CD4-positive, alpha-beta T cell (primary cell): Measurements from ENCODE around the gene NFAM1. TPM values are rescaled to one million over a fixed set of nuclear protein-coding genes. Genes with fewer than 3 reads are reported as not detected.

Experiments
- ATAC-seq: fragments of 200-7000 bp; cut with Tn5 transposase; one replicate; pipeline ENCODE4 v1.10.0; 2022; ENCODE audit warnings: mild to moderate bottlenecking; ENCODE audit not compliant: poor library complexity
- CTCF ChIA-PET: fragments of 350-600 bp; sonication (Branson Sonifier 250); formaldehyde crosslinking; loops from one replicate; lab custom pipeline; 2021; ENCODE audit warnings: antibody characterized with exemption, inconsistent platforms; lab: Charles Lee
- POLR2A ChIA-PET: fragments of 350-600 bp; sonication (Branson Sonifier 250); formaldehyde crosslinking; loops from one replicate; lab custom pipeline; 2021; ENCODE audit warnings: antibody characterized with exemption, inconsistent platforms; lab: Charles Lee
- DNase-seq, 14 experiments: peaks; one replicate each; pipeline ENCODE4 v3.0.0-alpha.2; 2013 to 2020; ENCODE audit warnings: mixed read lengths in 2 of 14
- H3K27ac ChIP-seq, 2 donors: one replicate each; pipeline versions ENCODE4 v1.5.1 to v1.7.0; 2013; ENCODE audit warnings: low read length in 2 of 2, low read depth in 1 of 2, mild to moderate bottlenecking in 1 of 2
- H3K27me3 ChIP-seq, 2 experiments: 1 replicate in 1 of 2; 2 replicates in 1 of 2; pipeline versions ENCODE4 v1.6.1 to v1.7.0; 2013; ENCODE audit warnings: low read length in 2 of 2, control low read depth in 1 of 2, mild to moderate bottlenecking in 1 of 2, moderate library complexity in 1 of 2; ENCODE audit not compliant: insufficient read depth in 2 of 2, control insufficient read depth in 1 of 2
- H3K36me3 ChIP-seq: one replicate; pipeline ENCODE4 v1.6.1; 2013; ENCODE audit warnings: low read length, control low read depth; ENCODE audit not compliant: insufficient read depth
- H3K4me1 ChIP-seq: one replicate; pipeline ENCODE4 v1.6.1; 2013; ENCODE audit warnings: low read length, control low read depth; ENCODE audit not compliant: insufficient read depth
- H3K4me3 ChIP-seq: one replicate; pipeline ENCODE4 v1.5.1; 2013; ENCODE audit warnings: mild to moderate bottlenecking, low read length, moderate library complexity
- H3K9me3 ChIP-seq, 2 experiments: 1 replicate in 1 of 2; 2 replicates in 1 of 2; pipeline versions ENCODE4 v1.6.1 to v1.7.0; 2013; ENCODE audit warnings: low read length in 2 of 2, mild to moderate bottlenecking in 2 of 2, control low read depth in 1 of 2, moderate library complexity in 1 of 2; ENCODE audit not compliant: control insufficient read depth in 1 of 2, insufficient read depth in 1 of 2
- H3K27ac Mint-ChIP-seq: one replicate; pipeline ENCODE4 v1.8.0; 2020; ENCODE audit warnings: mixed read lengths
- H3K27me3 Mint-ChIP-seq: one replicate; pipeline ENCODE4 v1.8.0; 2021; ENCODE audit warnings: mixed read lengths
- H3K36me3 Mint-ChIP-seq: one replicate; pipeline ENCODE4 v1.8.0; 2021; ENCODE audit warnings: low read depth, mixed read lengths
- H3K4me1 Mint-ChIP-seq: one replicate; pipeline ENCODE4 v1.8.0; 2021; ENCODE audit warnings: low read depth, mixed read lengths
- H3K4me3 Mint-ChIP-seq: one replicate; pipeline ENCODE4 v1.8.0; 2020; ENCODE audit warnings: mild to moderate bottlenecking, mixed read lengths
- H3K9me3 Mint-ChIP-seq: one replicate; pipeline ENCODE4 v1.8.0; 2020; ENCODE audit warnings: mixed read lengths
- intact Hi-C, 2 experiments: fragments of 100-400 bp; cut with DNase I in 1 of 2; cut with micrococcal nuclease in 1 of 2; formaldehyde crosslinking; loops; one replicate each; pipeline versions ENCODE4 v1.15.1 to v1.9.0; 2023 to 2025; cut with DNase I, micrococcal nuclease
- total RNA-seq, 174 experiments: library from RNA in 2 of 174; stranded (reverse) in 2 of 174; gene quantifications; one replicate each; pipeline ENCODE4 v1.2.3 and lab custom pipeline; 2021 to 2026
- TF ChIP-seq, protein P1 (sequence below): fragments of 200-600 bp; IDR thresholded peaks from one replicate; pipeline ENCODE4 v1.8.0; 2022; ENCODE audit warnings: antibody characterized with exemption, mild to moderate bottlenecking

The NFAM1 gene
- total RNA-seq, 2 experiments from 2014 or later: 0.34 to 0.38 TPM

DNA sequence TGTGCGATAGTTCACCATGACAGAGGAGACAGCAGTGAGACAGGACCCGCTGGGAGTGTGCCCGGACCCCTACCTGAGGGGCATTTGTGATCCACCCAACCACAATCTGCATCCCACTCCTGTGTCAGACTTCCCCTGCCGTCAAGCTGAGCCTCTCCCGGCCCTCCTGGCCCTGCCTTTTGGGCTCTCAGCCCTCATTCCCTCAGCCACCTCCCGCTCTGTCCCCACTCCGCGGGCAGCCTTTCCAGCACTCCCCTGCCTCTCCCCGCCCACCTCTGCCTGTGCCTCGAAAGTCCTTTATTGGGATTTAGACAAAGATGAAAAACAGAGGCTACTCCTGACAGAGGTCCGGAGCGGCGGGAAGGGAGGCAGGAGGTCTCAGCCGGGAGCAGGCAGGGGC, 4.2 kb downstream of the NFAM1 start:
- Mint-ChIP-seq H3K27ac (no peak overlapping the region), H3K36me3 (no peaks in the 10 kb centered on the region), H3K9me3 (no peaks in the 10 kb centered on the region), H3K27me3 (peaks cover 20% of the 10 kb centered on the region), H3K4me3 (no peak overlapping the region), H3K4me1 (no peaks in the 10 kb centered on the region)
- Histone ChIP-seq H3K27me3 (peaks cover 4 to 8% of the 10 kb centered on the region in 2 experiments), H3K4me1 (no peaks in the 10 kb centered on the region), H3K4me3 (no peak overlapping the region), H3K27ac (no peak overlapping the region), H3K36me3 (no peaks in the 10 kb centered on the region), H3K9me3 (no peaks in the 10 kb centered on the region)
- DNase-seq: no peak
- POLR2A ChIA-PET: no interaction called here
- TF ChIP-seq, protein P1, sequence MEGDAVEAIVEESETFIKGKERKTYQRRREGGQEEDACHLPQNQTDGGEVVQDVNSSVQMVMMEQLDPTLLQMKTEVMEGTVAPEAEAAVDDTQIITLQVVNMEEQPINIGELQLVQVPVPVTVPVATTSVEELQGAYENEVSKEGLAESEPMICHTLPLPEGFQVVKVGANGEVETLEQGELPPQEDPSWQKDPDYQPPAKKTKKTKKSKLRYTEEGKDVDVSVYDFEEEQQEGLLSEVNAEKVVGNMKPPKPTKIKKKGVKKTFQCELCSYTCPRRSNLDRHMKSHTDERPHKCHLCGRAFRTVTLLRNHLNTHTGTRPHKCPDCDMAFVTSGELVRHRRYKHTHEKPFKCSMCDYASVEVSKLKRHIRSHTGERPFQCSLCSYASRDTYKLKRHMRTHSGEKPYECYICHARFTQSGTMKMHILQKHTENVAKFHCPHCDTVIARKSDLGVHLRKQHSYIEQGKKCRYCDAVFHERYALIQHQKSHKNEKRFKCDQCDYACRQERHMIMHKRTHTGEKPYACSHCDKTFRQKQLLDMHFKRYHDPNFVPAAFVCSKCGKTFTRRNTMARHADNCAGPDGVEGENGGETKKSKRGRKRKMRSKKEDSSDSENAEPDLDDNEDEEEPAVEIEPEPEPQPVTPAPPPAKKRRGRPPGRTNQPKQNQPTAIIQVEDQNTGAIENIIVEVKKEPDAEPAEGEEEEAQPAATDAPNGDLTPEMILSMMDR: no peak
- intact Hi-C loops: no loop called here
- CTCF ChIA-PET: no interaction called here
- ATAC-seq: no peak

DNA sequence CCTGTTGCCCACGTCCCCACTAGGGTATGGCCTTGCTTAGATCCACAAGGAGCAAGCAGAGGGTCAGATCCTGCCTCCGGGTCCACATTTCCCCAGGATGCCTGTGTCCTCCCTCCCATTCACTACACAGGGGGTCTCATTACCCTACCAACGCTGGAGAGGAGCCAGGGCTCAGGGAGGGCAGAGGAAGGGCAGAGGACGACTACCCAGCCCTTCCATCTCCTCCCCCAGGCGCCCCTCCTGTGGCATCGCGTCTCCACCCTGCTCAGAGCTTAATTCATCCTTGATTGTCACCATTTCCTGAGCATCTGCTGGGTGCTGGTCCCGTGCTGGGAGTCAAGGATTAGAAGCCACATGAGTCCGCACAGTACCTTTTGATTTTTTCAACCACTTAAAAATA, 5.0 kb downstream of the NFAM1 start:
- TF ChIP-seq, protein P1: no peak
- H3K4me1 Mint-ChIP-seq: no peaks in the 10 kb centered on the region
- intact Hi-C loops: no loop called here
- no peaks in the 10 kb centered on the region for H3K36me3 Mint-ChIP-seq
- no peak overlapping the region for H3K4me3 Mint-ChIP-seq
- no peaks in the 10 kb centered on the region for H3K4me1 ChIP-seq
- H3K27ac ChIP-seq: no peak overlapping the region
- no peak for ATAC-seq
- no peak for DNase-seq
- ChIA-PET CTCF (no interaction called here), POLR2A (no interaction called here)
- no peaks in the 10 kb centered on the region for H3K36me3 ChIP-seq
- peaks cover 4 to 8% of the 10 kb centered on the region in 2 experiments for H3K27me3 ChIP-seq
- no peak overlapping the region for H3K4me3 ChIP-seq
- H3K9me3 Mint-ChIP-seq: no peaks in the 10 kb centered on the region
- H3K27ac Mint-ChIP-seq: no peak overlapping the region
- no peaks in the 10 kb centered on the region for H3K9me3 ChIP-seq
- H3K27me3 Mint-ChIP-seq: peaks cover 20% of the 10 kb centered on the region

DNA sequence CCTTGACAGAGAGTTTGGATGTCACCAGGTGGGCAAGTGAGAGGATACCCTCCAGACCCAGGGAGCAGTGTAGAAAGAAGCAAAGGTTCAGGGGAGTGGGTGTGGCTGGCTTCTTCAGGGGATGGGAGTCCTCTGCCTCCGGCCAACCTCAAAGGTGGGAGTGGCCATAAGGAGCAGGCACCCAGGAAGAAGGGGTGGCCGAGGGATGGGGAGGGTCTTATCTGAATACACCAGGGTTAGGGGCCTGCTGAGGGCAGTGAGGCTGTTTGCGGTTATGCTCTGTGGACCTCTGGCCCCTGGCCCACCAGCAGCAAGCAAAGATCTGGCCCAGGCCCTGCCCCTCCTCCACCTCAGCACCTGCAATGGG, 6.2 kb downstream of the NFAM1 start:
- POLR2A ChIA-PET: no interaction called here
- Mint-ChIP-seq H3K36me3 (no peaks in the 10 kb centered on the region), H3K4me1 (no peaks in the 10 kb centered on the region), H3K9me3 (no peaks in the 10 kb centered on the region), H3K4me3 (no peak overlapping the region), H3K27me3 (peaks cover 14% of the 10 kb centered on the region), H3K27ac (no peak overlapping the region)
- no peak overlapping the region for H3K4me3 ChIP-seq
- no peak overlapping the region for H3K27ac ChIP-seq
- H3K27me3 ChIP-seq: peaks cover 0 to 4% of the 10 kb centered on the region in 2 experiments
- no peaks in the 10 kb centered on the region for H3K9me3 ChIP-seq
- CTCF ChIA-PET: no interaction called here
- ATAC-seq (no peak), DNase-seq (no peak)
- H3K4me1 ChIP-seq: no peaks in the 10 kb centered on the region
- TF ChIP-seq, protein P1: no peak
- intact Hi-C loops: no loop called here
- no peaks in the 10 kb centered on the region for H3K36me3 ChIP-seq
